Ovary (tissue), 3 donors: ENCODE results near the gene PER2.

ENCODE experiments used
- EP300 ChIP-seq: sonication (generic); formaldehyde crosslinking; IDR thresholded peaks from one replicate; pipeline ENCODE4 v1.6.1; 2017; ENCODE audit warnings: antibody characterized with exemption
- POLR2A ChIP-seq: fragments of 450-650 bp; IDR thresholded peaks from one replicate; pipeline ENCODE4 v1.6.1; 2017; ENCODE audit warnings: antibody characterized with exemption, mild to moderate bottlenecking, moderate library complexity
- TF ChIP-seq, protein P1 (sequence below), 3 donors: fragments of 450-650 bp in 2 of 3; fragments of 200-600 bp in 1 of 3; IDR thresholded peaks; one replicate each; pipeline versions ENCODE4 v1.5.1 to v1.8.0; 2016 to 2022; ENCODE audit warnings: antibody characterized with exemption in 3 of 3, mild to moderate bottlenecking in 1 of 3
- donor health status: DM: no; HTN: no; CAD: no.

GRCh38 chr2:238285653-238286082 is 2.7 kb downstream of the PER2 start:
- TF ChIP-seq, protein P1, sequence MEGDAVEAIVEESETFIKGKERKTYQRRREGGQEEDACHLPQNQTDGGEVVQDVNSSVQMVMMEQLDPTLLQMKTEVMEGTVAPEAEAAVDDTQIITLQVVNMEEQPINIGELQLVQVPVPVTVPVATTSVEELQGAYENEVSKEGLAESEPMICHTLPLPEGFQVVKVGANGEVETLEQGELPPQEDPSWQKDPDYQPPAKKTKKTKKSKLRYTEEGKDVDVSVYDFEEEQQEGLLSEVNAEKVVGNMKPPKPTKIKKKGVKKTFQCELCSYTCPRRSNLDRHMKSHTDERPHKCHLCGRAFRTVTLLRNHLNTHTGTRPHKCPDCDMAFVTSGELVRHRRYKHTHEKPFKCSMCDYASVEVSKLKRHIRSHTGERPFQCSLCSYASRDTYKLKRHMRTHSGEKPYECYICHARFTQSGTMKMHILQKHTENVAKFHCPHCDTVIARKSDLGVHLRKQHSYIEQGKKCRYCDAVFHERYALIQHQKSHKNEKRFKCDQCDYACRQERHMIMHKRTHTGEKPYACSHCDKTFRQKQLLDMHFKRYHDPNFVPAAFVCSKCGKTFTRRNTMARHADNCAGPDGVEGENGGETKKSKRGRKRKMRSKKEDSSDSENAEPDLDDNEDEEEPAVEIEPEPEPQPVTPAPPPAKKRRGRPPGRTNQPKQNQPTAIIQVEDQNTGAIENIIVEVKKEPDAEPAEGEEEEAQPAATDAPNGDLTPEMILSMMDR (IDR thresholded peaks at IDR 0.05): no peak
- no peak for TF ChIP-seq EP300
- TF ChIP-seq POLR2A: no peak
